HEK293T (cell line): Measurements from ENCODE around the gene RASGRP2.

Source experiments
- BHLHE40 ChIP-seq: fragments of 450-650 bp; IDR thresholded peaks from 2 replicates; pipeline ENCODE4 v1.6.1; 2016; ENCODE audit warnings: mild to moderate bottlenecking, moderate library complexity, borderline replicate concordance
- ELF4 ChIP-seq: fragments of 450-650 bp; IDR thresholded peaks from 2 replicates; pipeline ENCODE4 v1.6.1; 2017; ENCODE audit warnings: antibody characterized with exemption
- FOXK2 ChIP-seq: fragments of 450-650 bp; IDR thresholded peaks from 2 replicates; pipeline ENCODE4 v1.6.1; 2016; ENCODE audit warnings: mild to moderate bottlenecking
- HDGF ChIP-seq: fragments of 450-650 bp; IDR thresholded peaks from 2 replicates; pipeline ENCODE4 v1.6.1; 2017; ENCODE audit warnings: antibody characterized with exemption, borderline replicate concordance
- LEF1 ChIP-seq: fragments of 450-650 bp; IDR thresholded peaks from 2 replicates; pipeline ENCODE4 v1.6.1; 2017; ENCODE audit warnings: mild to moderate bottlenecking, borderline replicate concordance
- PKNOX1 ChIP-seq: fragments of 450-650 bp; IDR thresholded peaks from 2 replicates; pipeline ENCODE4 v1.6.1; 2016
- SP1 ChIP-seq: fragments of 450-650 bp; IDR thresholded peaks from 2 replicates; pipeline ENCODE4 v1.6.1; 2017
- SUZ12 ChIP-seq: fragments of 450-650 bp; IDR thresholded peaks from 2 replicates; pipeline ENCODE4 v1.6.1; 2016; ENCODE audit warnings: mild to moderate bottlenecking
- TARDBP ChIP-seq: fragments of 450-650 bp; IDR thresholded peaks from 2 replicates; pipeline ENCODE4 v1.6.1; 2016
- ZNF384 ChIP-seq: fragments of 450-650 bp; IDR thresholded peaks from 2 replicates; pipeline ENCODE4 v1.6.1; 2016

GRCh38 chr11:64685536-64685935 is 58.4 kb downstream of the RASGRP2 start:
- TF ChIP-seq TARDBP (no peak), ELF4 (no peak), BHLHE40 (no peak), SP1 (no peak), SUZ12 (no peak), PKNOX1 (no peak), HDGF (no peak), ZNF384 (no peak), LEF1 (no peak), FOXK2 (no peak)
